Measurements from ENCODE around the gene EVA1C.
A peak's percentile ranks its signal among the peaks of the same experiment; 100 is the strongest.
"Not testable (repeated sequence)": the region's sequence is repeated elsewhere in the genome, so short reads cannot be mapped to it uniquely, and the experiment has no call there.

The EVA1C gene

DNA sequence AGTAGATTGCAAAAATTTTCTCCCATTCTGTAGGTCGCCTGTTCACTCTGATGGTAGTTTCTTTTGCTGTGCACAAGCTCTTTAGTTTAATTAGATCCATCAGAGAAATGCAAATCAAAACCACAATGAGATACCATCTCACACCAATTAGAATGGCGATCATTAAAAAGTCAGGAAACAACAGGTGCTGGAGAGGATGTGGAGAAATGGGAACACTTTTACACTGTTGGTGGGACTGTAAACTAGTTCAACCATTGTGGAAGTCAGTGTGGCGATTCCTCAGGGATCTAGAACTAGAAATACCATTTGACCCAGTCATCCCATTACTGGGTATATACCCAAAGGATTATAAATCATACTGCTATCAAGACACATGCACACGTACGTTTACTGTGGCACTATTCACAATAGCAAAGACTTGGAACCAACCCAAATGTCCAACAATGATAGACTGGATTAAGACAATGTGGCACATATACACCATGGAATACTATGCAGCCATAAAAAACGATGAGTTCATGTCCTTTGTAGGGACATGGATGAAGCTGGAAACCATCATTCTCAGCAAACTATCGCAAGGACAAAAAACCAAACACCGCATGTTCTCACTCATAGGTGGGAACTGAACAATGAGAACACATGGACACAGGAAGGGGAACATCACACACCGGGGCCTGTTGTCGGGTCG is 21.8 kb upstream of the EVA1C start:
- DNase-seq (ENCODE audit: low spot score): not testable (repeated sequence)

DNA sequence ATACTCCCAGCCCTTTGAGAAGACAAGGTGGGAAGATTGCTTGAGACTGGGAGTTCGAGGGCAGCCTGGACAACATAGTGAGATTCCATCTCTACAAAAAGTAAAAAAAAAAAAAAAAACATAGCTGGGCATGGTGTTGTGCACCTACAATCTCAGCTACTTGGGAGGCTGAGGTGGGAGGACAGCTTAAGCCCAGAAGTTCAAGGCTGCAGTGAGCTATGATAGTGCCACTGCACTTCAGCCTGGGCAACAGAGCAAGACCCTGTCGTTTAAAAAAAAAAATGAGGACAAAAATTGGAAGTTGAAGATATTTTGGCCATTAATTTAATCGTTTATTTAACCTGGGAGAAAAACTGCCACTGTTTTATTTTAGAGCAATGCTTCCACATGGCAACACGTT is 20.8 kb upstream of the EVA1C start:
- DNase-seq (ENCODE audit: low spot score): no peak

DNA sequence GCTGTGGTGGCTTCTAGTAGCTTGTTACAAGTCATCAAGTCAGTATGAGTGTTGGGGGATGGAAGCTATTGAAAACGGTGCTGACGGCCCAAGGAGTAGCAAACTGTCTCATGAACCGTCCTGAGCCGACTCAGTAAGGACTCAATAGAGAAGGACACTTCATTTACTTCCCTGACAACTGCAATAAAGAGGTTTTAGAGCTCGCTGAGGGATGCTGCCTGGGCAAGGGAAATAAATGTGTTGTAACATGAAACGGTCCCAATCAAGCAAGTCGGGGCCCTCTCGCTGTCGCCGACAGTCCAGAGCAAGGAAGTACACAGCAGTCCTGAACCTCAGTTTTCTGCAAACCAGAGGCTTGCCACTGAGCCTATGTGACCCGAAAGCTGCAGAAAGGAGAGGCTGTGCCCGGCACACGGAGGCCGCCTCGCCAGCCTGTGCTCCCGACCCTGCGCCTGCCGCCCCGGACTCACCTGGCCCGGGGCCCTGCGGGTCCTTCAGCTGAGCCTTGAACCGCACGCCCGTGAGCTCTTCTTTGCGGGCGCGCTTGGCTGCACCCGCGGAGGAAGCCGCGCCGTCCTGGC is 20.1 kb upstream of the EVA1C start:
- no peak for DNase-seq (ENCODE audit: low spot score)

DNA sequence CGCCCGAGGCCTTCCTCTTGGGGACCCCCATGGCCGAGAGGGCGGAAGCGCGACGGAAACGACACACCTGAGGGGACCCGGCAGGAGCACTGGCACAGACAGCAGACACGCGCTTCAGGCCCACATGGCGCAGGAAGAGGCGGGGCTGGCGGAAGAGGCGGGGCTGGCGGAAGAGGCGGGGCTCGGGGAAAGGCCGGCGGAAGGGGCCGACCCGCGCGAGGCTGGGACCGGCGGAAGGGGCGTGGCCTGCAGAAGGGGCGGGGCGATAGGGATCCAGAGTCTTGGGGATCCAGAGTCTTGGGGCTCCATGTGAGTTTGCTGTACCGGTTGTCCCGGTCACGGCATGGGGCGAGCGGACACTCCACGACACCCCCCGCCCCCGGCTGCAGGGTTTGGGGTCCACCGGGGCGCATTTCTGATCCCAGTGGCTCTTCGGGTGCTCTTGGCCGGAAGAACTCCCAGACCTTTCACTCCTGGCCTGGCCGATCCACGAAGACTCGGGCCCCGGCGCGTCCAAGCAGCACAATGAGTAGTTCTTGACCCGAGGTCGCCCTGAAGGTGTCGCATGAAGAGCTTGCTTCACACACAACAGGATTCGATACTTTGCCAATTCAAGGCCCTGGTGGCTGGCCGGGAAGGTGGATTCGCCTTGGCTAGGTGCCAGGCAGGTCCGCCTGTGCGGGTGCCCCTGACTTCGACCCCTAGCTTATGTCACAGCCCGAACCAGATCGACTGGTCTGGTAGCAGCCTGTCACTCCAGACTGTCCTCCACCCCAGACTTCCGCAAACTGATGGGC is 19.4 kb upstream of the EVA1C start, which contains the start of gene URB1:
URB1 (minus strand) TSS at position 133 of the 797 bp plus-strand sequence; CDS start at position 31, 102 bp downstream.
- DNase-seq (ENCODE audit: low spot score): peak; percentile 91

DNA sequence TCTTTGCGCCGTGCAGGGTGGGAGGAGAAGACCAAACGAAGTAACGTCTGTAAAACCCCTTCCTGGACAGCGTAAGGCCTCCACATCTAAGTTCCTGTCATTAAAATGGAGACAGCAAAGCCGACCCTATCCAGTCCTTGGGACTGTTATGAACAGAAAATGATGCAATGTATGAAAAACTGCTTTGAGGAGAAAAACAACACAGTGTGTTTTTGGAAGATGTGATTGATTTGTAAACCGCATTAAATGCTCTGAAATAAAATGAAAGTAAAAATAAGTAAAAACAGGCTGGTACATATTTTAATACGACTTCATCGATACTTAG is 18.9 kb upstream of the EVA1C start:
- no peak for DNase-seq (ENCODE audit: low spot score)

DNA sequence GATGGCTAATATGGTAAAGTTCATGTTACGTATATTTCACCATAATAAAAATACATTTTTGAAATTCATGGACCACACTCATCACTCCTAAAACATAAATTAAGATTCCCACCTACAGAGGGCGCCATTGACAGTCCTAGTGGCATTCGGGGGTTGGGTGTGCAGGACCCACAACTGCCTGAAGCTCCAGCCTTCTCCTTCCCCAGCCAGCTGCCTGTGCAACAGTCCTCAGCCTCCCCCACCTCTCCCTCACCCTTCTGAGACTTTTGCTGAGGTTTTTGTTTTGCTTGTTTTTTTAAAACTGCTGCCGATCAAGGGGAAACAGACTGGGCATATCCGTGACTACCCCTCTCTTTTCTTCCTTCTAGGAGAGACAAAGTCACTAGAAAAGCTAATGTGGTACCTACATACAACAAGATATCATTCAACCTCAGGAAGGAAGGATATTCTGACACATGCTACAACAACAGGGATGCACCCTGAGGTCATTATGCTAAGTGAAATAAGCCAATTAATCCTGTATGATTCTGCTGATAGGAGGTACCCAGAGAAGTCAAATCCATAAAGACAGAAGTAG is 9.2 kb upstream of the EVA1C start:
- peak; percentile 69 for DNase-seq (ENCODE audit: low spot score)

DNA sequence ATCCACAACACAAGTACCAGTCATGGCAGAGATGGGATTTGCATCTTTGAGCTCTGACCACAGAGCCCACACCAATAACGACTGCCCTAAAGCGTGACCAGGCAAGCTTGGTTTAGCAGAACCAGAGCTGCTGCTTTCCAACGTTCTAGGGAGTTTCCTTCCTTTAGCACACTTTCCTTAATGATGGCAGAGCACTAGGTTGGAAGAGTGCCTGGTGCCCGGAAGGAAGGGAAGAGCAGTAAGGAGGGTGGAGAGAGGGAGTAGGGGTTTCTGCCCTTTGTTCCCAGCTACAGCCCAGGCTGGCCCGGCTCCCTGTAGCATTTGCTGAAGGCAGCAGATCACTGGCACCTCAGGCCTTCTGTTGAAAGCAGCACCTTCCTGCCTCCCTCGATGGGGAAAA is 6.1 kb upstream of the EVA1C start:
- no peak for DNase-seq (ENCODE audit: low spot score)

DNA sequence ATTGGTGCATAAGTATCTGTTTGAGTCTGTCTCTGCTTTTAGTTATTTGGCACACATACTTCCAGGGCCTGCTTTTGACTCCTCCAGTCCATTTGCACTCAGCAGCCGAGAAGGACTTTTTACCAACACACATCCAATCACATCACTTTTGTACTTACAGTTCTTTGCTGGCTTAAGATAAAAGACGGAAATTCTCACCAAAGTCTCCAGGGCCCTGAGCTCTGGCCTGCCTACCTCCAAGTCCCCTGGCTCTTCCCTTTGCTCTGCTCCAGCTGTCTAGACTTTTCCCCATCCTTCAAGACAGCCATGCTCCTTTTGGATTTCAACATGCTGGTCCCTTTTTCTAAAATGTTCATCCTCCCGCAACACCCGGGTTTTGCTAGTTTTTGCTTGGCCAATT is 2.2 kb upstream of the EVA1C start:
- DNase-seq (ENCODE audit: low spot score): no peak

DNA sequence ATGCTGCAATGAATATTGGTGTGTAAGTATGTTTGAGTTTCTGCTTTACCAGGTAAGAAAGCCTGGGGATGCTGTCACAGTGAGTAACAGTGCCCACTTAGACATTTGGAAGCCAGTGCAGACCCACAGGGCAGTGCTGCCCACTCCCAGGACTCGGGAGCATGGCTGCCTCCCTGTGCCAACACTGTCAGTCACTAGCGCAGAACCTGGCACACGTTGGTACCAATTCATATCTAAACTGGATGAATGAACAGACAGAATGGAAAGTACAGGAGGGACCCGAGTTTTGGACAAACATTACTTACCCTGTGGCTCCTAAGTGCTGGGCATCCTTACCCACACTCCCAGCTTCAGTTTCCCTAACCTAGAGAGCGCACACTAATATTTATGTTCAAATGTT is 1.6 kb upstream of the EVA1C start:
- no peak for DNase-seq (ENCODE audit: low spot score)

DNA sequence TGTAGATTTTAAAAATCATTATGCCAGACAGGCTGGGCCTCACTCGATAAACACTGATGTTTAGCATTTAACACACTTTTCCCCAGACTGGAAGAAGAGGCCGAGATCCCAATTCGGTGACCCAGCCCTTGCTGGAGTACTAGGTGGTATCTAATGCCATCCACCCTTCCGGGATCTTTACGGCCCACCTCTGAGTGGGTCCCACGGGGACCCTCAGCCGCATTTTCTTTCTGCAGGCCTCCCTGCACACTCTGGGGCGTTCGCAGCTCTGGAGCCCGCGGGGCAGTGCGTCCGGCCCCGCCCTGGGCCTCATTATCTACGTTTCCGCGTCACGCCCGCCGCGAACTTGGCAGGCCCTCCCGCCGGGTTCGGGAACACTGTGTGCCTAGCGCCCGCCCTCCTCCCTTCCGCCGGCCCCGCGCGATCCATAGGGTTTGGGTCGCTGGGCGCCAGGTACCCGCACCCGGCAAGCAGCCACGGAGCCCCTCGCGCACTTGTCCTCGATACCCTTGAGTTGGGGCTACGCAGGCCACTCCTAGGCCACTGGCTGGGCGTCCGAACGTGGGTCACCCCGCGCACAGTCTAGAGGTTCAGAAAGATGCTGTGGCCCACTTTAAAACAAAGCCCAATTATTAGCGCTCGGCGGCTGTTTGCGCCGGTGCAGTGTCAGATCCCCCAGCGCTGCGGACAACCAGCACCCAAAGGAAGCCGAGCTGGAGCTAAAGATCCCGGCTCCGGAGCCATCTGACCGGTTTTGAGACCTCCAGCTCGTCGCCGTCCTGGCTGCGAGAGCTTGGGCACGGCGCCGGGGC is 950 bp upstream of the EVA1C start:
- DNase-seq (ENCODE audit: low spot score): no peak

DNA sequence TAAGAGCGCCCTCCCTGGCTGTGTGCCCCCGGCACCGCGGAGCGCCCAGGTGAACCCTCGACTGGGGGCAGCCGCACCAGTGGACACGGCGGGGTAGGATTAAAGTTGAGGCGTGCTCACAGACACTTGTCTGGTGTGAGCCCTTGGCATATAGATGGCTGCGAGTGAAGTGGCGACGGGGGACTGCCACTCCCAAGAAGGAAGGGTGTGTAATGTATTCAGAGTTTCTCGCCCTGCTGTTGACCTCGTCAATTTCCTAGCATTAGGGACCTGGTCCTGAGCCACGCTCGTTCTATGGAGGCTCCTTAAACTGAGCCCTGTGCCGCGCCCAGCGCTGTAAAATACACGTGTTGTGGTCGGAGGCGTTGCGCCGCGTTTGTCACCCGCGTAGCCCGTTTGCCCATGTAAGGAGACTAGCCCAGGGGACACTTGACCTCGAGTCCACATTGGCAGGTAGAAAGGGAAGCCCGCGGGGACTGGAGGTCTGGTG is 554 bp downstream of the EVA1C start:
- no peak for DNase-seq (ENCODE audit: low spot score)

DNA sequence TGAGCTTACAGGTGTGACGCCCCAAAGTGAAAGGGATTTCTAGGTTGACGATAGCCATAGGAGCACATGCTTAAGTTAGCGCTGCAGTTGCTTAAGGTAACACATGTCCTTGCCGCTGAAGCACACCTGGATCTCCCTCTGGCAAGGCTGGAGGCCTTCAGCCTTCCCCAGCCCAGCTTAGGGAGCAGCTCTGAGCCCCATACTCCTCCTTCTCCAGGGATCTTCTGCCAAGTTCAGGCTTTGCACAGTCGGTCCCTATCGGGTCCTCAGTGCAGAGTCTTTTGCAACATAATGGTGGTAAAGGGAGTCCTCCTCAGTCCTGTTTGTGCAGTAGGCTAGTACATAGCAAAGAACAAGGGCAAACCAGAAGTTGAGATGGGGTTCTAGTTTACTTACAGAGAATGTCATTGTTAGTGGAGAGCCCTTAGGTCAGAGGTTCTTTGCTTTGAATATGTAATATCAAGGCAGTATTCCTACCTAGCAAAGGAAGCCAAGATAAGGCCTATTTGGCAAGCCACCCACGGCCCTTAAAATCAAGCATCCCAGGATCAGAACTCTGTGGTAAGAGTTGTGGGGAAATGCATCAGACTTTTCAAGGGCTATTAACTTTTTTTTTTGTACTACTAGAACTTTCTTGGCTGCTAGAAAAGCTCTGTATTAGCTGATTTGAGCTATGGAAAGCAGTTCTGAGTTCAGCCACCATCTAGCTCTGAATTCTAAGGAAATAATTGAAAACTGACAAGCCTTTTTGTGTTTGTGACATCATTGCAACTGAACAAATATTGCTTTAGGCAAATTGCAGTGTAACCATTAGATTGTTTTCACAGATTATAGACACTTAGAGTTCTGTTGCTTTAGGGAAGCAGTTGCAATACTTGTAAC is 1.4 kb downstream of the EVA1C start:
- DNase-seq (ENCODE audit: low spot score): no peak

DNA sequence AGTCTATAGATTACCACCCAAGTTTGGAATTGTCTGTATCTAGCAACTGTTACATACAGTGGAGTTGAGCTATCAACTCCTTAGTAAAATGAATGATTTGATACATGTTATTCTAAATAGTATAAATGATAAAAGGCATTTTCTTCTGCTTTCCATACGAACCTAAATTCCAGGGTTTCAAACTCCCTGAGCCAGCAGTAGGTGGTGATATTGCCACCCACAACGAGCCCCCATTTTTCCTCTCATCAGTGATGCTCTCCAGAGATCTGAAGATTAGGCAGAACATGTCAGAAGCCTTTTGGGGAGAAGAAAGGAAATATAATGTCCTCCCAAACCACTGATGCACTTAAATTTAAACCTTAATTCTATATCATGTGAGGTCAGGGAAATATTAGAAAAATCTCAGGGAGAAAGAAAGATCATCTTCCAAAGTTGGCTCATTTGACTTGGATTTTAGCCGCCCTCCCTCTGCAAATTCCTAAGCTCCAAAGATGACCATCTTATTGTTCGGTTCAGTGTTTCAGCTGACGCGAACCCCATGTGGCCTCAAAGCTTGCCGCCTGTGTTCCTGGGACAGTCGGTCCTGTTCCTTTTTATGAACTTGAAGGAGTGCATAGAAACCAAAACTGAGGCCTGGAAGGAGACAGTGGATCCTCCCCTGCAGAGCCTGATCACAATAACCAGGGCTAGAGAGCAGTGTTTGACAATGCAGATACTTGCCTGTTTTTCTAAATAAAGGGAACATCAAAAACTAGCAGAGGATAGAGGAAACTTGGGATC is 2.3 kb downstream of the EVA1C start:
- DNase-seq (ENCODE audit: low spot score): no peak

DNA sequence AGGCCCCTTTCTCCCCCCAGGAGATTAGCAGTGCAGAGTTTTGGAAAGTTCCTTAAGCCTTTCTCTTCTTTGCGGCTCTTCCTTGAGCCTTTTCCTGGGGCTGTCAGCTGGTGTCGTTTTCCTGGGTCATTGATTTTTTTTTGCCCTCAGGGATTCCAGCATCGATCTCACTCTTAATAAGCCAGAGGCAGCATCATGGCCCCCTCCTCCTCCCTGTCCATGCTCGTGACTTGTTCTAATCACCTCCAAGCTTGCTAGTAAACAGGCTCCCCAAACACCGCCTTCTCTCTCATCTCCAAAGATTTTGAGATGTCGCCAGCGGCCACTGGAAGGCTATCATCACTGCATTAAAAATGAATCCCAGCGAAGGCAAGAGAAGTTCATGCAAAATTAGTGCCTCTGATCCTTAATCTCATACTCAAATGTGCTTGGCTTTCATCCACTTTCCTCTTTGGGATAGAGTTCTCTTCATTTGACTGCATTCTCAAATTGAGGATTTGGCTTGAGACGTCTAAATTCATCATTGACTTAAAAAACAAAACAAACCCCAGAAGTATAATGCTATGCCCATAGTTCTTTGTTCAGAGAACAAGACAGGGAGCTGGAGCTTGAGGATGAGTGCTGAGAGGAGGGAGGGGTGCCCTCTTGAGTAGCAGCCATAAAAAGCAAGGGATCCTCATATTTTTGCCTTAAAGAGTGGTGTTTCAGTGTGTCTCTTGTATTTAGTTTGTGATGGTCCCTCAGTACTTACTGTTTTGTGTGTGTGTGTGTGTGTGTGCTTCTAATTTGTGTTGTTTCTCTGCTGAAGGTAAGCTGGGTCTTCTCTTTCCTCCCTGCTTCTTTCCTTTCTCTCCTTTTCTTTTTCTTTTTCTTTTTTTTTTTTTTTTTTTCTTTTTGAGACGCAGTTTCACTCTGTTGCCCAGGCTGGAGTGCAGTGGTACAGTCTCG is 3.2 kb downstream of the EVA1C start:
- no peak for DNase-seq (ENCODE audit: low spot score)

DNA sequence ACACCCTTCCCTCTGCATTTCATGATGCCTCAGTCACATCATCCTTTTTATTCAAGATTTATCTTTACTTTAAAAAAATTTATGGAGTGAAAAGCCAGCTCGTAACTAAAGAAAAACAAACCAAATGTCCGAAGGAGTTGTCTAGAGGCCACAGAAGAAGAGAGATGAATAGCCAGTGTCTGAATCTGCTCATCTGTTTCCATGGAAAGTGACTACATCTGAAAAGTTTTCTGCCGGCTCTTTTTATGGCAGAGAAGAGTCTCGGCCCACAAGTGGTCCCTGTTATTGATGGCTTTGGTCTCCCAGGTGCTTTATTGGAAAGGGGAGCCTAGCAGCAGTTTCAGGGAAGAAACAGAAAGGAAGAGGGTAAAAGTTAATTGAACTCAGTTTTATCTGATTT is 5.6 kb downstream of the EVA1C start:
- DNase-seq (ENCODE audit: low spot score): no peak

DNA sequence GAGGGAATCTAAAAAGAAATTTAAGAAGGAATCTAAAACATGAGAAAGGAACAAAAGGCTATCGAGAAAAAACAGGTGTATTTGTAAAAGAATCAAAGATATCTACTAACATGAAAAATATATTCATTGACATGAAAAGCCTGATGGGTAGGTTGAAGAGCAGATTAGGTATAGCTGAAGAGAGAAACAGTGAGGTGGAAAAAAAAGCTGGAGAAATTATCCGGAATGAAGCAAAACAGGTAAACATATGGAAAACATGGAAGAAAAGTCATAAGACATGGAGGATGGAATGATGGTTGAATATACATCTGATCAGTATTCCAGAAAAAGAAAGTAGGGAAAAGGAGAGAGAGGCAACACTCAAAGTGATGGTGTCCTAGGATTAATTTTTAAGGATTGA is 9.6 kb downstream of the EVA1C start:
- DNase-seq (ENCODE audit: low spot score): no peak

DNA sequence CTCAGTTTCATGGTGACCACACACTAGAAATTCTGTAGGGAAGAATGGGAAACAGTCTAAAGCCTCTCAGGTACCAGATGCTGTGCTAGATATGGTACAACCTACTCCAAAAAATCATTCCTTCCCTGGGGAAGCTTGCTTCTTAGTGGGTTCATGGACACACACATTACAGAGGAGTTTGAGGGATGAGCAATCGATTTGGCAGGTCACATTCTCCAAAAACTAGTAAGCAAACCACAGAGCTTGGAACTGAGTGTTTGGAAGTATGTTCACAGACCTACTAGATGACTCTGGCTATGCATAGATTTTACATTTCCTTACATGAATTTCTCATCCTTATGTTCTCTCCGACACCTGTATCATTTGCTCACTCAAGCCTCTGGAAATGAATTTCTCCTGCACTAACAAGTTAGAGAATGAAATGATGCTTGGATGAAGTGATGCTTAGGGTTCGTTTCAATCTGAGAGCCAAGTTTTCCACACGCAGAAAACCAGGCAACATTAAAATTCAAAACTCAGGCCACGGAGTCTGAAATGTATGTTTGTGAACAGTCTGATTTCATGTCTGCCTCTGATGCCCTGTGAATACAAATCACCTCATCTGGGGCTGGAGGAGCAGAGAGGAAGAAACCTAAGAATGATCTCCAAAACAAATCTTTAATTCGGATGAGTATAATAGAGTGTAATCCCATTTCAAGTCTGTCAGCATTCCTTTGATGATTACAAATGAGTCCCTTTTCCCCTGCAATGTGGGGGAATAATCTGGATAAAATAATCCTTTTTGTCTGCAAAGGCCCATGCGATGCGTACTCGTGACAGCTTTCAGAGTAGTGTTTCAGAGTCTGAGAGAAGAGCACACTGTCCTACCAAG is 11.0 kb downstream of the EVA1C start:
- no peak for DNase-seq (ENCODE audit: low spot score)

DNA sequence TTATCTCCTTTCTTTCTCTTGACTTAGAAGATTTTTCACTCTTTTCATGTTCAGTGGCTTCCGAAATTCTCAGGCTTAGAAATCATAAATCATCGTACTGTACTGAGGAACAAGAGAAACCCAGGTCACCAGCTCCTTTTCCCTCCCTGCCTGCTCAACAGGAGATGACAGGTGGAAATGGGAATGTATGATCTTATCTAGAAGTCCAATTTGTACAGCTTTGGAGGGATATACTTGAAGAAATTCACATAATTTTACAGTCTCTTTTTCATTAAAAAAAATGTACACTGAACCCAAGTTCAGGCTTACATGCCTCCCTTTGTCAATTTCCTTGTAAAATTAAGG is 11.7 kb downstream of the EVA1C start:
- no peak for DNase-seq (ENCODE audit: low spot score)

All from ecto neural progenitor cell (in vitro differentiated cells).